Epithelial cell of proximal tubule (primary cell): ENCODE measurements around the gene TMPRSS3. TPM values are rescaled to one million over a fixed set of nuclear protein-coding genes. Genes with fewer than 3 reads are reported as not detected.

Experiments used
- DNase-seq: peaks from one replicate; pipeline ENCODE4 v3.0.0-alpha.2; 2011; ENCODE audit warnings: low read depth
- H3K4me3 ChIP-seq: 2 replicates; pipeline ENCODE4 v1.5.1; 2011; ENCODE audit warnings: low read depth, mild to moderate bottlenecking, low read length
- CTCF ChIP-seq: conservative IDR thresholded peaks from 2 replicates; pipeline ENCODE4 v1.5.1; 2012; ENCODE audit warnings: low read depth, mild to moderate bottlenecking, low read length
- total RNA-seq: library from RNA; depleted of rRNA; stranded (reverse); fragments of >200 nt; gene quantifications from 2 replicates; pipeline ENCODE4 v1.2.3, GENCODE V29; 2015

TMPRSS3 gene
- total RNA-seq, 1 donor from 2014 or later, result 2.0 TPM

DNA sequence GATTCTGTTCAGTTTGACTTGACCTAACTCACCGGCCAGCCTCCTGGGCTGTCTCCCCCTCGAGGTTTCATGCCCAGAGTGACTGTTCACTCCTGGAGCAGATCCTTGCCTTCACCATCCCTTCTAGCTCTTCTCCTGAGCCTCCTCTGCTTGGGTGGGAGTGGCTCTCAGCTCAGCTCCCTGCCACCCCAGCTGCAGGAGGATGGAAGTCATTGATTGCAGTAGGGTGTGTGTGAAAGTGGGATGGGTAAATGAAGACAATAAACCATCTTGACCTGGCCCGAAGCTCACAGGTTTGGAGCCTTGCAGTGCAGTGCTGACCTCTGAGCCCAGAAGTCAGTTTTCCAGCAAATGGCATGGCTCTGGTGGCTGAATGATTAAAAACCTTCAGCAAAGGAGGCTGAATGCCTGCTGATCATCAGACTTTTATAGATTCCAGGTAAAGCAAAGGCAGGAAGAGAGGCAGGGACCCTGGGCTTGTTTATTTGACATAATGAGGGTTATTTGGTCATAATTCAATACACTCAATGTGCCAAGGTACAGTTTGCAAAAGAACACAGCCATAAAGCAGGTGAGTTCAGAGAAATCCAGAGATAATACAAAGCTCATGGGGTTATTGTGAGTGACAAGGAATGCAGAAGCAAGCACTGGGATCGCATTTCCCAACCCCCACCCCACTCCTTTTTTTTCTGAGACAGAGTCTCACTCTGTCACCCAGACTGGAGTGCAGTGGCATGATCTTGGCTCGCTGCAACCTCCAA is 63.1 kb downstream of the TMPRSS3 start:
- no peak for TF ChIP-seq CTCF
- no peak for DNase-seq
- no peak overlapping the region for H3K4me3 ChIP-seq

- no peak for DNase-seq
- no peak overlapping the region for H3K4me3 ChIP-seq
- no peak for TF ChIP-seq CTCF
Measured at GRCh38 chr21:42331660-42332059, 64.2 kb downstream of the TMPRSS3 start.

DNA sequence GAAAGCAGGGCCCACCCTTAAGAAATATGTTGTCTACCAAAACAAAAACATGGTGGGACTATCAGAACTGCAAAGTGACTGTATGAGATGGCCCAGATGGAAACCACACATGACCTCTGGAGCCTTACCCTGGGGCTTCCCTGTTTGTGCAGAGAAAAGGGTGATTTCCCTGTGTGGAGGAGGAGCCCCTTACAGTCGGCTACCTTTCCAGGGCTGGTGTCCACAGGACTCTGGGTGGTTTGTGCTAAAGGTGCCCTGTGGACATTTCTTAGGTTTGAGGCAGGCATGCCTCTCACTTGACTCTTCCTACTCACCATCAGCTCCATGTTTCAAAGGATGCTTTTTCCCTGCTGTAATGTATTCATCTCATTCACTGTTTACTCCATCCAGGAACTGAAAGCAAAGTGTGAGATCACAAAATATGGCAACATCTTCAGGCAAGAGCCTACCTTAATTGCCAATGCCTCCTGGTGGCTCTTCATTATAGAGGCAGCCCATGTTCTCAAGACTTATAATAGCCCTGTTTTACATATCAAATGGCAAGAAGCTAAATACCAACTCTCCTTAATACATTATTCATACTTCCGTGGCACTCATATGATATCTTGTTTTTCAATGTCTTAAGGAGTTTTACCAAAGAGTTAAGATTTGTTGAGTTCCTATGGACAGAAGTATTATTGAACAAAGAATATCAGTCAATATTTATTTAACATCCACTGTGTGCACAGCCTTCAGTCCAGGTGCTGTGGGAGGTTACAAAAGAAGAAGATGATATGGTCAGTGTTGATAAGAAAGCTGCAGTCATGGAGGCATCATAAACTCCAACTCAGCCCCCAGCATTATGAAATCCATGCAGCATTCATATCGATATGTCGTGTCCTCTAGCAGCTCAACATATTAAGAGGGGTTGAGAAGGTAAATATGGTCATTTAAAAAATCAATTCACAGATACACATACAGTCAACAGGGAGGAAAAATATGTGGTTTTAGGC is 65.2 kb downstream of the TMPRSS3 start:
- no peak overlapping the region for H3K4me3 ChIP-seq
- TF ChIP-seq CTCF, result no peak

DNA sequence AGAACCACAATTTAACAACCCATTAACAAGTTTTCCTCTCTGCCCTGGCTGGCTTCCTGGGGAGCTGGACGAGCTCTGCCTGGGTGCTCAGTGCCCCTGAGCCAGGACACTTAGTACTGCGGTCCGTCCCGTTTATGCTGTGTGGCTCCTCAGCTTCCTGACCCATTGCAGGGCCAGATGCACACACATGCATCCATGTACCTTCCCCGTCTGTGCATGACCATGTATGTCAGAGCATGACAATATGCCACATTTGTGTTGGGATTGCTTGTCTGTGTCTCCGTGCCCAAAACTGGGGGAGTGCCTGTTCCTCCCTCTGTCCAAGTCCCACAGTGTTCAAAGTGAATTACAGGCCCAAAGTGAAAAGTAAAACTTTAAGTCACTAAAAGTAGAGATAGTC is 71.0 kb downstream of the TMPRSS3 start:
- DNase-seq, result no peak
- no peak overlapping the region for H3K4me3 ChIP-seq
- no peak for TF ChIP-seq CTCF

More for the DNA sequence above, 65.2 kb downstream of the TMPRSS3 start:
- no peak for DNase-seq

Other genes with a start within 250 kb of the TMPRSS3 start
- gene ABCG1, start 176.9 kb downstream of the TMPRSS3 start, total RNA-seq, result not detected in 2 replicates
- 0.29 and 1.0 TPM in 2 replicates for gene TFF3, start 80.6 kb downstream of the TMPRSS3 start, total RNA-seq
- gene TFF2, start 45.1 kb downstream of the TMPRSS3 start, total RNA-seq, result not detected in 2 replicates
- gene TFF1, start 29.5 kb downstream of the TMPRSS3 start, total RNA-seq, result not detected in 2 replicates
- not detected in 2 replicates for gene UBASH3A, start 7.8 kb upstream of the TMPRSS3 start, total RNA-seq
- gene RSPH1, start 100.2 kb upstream of the TMPRSS3 start, total RNA-seq, result 1.8 TPM in 1 of 2 replicates, not detected in the other
- gene SLC37A1, start 117.8 kb upstream of the TMPRSS3 start, total RNA-seq, result 16.4 and 21.7 TPM in 2 replicates